ENCODE data around the gene OR1J4.
"Not testable (repeated sequence)": the region's sequence is repeated elsewhere in the genome, so short reads cannot be mapped to it uniquely, and the experiment has no call there.

The OR1J4 gene

DNA sequence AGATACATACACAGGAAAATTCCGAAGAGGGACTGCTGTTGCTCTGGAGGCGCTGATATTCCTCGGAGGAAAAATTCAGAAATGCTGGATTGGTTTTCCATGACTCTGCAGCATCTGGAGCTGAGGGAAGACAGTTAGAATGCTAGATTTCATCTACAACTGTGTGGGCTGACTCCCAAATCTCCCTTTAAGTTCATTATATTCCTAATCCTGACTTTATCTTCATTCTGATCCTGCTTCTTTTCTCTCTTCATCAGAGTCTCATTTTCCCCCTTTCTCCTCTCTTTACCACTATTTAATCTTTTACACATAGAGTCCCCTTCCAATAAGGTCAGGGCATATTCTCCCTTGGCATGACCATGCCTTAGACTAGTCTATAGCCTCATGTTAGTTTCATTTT lies 8.3 kb downstream of the OR1J4 start, which contains the start of gene OR1N1:
TSS of gene OR1N1 (minus strand) at position 101 of the 400 bp plus-strand sequence. CDS start at position 101, 0 bp downstream.
- H3K4me3 ChIP-seq (ENCODE audit: low read depth, low read length): no peak within 1 kb of the TSS
- in situ Hi-C loops (cut with HindIII; ENCODE audit: low sequenced_read_pairs): no loop called here

DNA sequence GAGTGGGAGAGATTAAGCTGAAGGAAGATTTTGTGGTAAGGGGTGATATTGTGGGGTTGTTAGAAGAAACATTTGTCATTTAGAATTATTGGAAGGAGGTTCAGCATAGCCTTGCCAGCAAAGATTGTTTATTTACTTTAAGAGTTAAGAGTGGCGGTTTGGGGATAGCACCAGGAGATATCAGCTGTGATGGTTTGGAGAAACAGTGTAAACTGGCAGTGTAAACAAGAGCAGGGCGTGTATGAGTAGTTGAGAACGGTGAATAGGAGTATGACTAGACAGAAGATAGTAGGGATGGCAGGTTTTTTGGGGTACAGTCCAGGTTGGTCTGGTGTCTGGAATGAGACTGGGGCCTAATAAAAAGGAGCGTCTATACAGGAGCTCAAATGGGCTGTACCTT lies 12.2 kb downstream of the OR1J4 start:
- H3K4me3 ChIP-seq (ENCODE audit: low read depth, low read length); in situ Hi-C loops (cut with HindIII; ENCODE audit: low sequenced_read_pairs); DNase-seq (ENCODE audit: low read depth): not testable (repeated sequence)

More for the DNA sequence above, 8.3 kb downstream of the OR1J4 start, which contains the start of gene OR1N1:
- TF ChIP-seq, protein P1, sequence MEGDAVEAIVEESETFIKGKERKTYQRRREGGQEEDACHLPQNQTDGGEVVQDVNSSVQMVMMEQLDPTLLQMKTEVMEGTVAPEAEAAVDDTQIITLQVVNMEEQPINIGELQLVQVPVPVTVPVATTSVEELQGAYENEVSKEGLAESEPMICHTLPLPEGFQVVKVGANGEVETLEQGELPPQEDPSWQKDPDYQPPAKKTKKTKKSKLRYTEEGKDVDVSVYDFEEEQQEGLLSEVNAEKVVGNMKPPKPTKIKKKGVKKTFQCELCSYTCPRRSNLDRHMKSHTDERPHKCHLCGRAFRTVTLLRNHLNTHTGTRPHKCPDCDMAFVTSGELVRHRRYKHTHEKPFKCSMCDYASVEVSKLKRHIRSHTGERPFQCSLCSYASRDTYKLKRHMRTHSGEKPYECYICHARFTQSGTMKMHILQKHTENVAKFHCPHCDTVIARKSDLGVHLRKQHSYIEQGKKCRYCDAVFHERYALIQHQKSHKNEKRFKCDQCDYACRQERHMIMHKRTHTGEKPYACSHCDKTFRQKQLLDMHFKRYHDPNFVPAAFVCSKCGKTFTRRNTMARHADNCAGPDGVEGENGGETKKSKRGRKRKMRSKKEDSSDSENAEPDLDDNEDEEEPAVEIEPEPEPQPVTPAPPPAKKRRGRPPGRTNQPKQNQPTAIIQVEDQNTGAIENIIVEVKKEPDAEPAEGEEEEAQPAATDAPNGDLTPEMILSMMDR (IDR thresholded peaks at IDR 0.05; ENCODE audit: low read depth, low read length, missing control alignments): no peak
- no peak for DNase-seq (ENCODE audit: low read depth)

DNA sequence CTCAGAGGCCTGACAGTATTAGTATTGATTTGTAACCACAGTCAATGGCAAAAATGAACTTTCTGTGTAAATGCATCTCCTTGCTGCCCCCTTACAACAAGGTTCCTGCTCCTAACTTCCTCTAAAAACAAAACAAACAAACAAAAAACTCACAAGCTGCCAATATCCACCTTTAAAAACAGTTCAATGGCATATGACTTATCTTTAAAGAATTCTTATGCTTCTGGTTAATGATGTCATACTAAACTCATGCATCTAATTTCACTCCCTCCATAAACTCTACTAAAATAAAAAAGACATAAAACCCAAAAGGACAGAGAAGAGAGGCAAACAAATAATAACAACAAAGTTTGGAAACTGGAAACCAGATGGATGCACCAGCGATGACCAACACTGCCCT lies 17.2 kb downstream of the OR1J4 start:
- in situ Hi-C loops (cut with HindIII; ENCODE audit: low sequenced_read_pairs): no loop called here
- TF ChIP-seq, protein P1 (IDR thresholded peaks at IDR 0.05; ENCODE audit: low read depth, low read length, missing control alignments): no peak
- no peak overlapping the region for H3K4me3 ChIP-seq (ENCODE audit: low read depth, low read length)
- no peak for DNase-seq (ENCODE audit: low read depth)

DNA sequence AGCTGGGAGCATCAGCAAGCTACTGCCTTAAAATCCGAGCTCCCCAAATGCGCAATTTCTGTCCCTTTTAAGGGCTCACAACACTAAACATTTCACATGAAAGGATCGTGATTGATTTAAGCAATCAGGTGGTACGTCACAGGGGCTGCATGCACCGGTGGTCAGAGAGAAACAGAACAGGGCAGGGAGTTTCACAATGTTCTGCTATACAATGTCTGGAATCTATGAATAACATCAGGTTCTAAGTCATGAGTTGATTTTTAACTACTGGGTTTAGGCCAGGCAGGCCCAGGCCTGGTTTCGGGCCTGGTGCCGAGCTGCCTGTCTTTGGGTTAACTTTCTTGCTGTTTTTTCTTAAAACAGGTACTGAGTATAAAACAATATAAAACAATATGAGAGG lies 18.1 kb downstream of the OR1J4 start:
- DNase-seq (ENCODE audit: low read depth); in situ Hi-C loops (cut with HindIII; ENCODE audit: low sequenced_read_pairs); H3K4me3 ChIP-seq (ENCODE audit: low read depth, low read length): not testable (repeated sequence)

DNA sequence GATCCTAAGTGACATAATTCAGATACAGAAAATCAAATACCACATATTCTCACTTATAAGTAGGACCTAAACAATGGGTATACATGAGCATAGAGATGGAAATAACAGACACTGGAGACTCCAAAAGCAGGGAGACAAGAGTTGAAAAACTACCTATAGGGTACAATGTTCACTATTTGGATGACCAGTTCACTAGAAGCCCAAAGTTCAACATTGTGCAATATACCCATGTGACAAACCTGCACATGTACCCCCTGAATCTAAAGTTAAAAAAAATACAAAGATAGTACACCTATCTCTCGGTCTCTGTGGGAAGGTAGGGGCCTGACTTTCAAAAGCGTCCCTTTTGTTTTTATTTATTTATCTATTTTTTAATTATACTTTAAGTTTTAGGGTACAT lies 19.8 kb downstream of the OR1J4 start:
- no peak for DNase-seq (ENCODE audit: low read depth)
- TF ChIP-seq, protein P1 (IDR thresholded peaks at IDR 0.05; ENCODE audit: low read depth, low read length, missing control alignments): no peak
- in situ Hi-C loops (cut with HindIII; ENCODE audit: low sequenced_read_pairs): no loop called here

DNA sequence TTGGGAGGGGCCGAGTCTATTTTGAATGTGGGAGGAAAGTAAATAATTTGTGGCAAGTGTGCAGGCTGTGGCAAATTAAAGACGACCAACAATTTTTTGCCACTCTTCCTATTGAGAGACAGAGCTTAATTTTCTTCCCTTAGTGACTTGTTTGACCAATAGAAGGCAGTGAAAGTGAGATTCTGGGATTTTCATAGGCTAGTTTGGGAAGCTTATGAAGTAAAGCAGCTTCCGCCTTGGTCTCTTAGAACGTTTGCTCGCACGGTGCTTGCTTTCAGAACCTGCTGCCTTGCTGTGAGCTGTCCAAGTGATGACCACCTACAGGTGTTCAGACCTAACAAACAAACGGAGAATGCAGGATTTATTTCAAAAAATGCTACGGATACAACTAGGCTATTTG lies 27.3 kb downstream of the OR1J4 start:
- in situ Hi-C loops (cut with HindIII; ENCODE audit: low sequenced_read_pairs): no loop called here
- DNase-seq (ENCODE audit: low read depth): no peak
- TF ChIP-seq, protein P1 (IDR thresholded peaks at IDR 0.05; ENCODE audit: low read depth, low read length, missing control alignments): no peak
- H3K4me3 ChIP-seq (ENCODE audit: low read depth, low read length): no peak overlapping the region

More for the DNA sequence above, 19.8 kb downstream of the OR1J4 start:
- no peak overlapping the region for H3K4me3 ChIP-seq (ENCODE audit: low read depth, low read length)

DNA sequence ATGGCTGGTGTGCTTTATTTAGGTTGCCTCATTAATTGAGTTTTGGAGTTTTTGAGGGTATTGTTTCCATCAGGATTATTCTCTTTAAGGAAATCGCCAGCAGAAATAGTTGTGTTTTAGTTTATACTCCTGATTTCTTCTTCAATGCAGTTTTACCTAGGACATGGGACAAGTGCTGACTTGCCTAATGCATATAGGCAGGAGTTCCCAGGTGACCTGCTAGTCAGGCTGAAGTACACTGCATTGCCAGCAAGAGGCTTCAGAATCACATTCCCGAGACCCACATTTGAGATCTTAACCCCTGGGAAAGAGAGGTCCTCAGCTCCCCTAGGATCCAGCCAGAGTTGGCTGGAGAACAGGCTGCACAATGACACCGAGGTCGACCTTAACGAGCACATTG lies 32.4 kb downstream of the OR1J4 start:
- in situ Hi-C loops (cut with HindIII; ENCODE audit: low sequenced_read_pairs): no loop called here
- no peak overlapping the region for H3K4me3 ChIP-seq (ENCODE audit: low read depth, low read length)
- TF ChIP-seq, protein P1 (IDR thresholded peaks at IDR 0.05; ENCODE audit: low read depth, low read length, missing control alignments): no peak
- DNase-seq (ENCODE audit: low read depth): no peak

DNA sequence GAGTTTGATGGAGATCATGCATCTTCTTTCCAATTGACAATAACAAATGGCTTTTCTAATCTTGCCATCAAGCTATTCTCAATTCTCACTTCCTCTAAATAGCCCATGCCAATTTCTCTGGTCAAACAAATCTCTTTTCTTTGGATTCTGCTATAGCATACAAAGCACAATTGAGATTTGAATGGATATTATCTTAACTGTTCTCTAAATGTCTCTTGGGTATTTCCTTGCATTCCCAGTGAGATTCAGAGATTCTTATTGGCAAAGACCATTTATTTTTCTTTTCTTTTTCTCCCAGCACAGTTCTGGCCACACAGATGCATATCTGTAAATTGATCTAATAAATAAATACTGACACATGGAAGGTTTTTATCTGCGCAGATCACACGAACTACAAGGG lies 33.9 kb downstream of the OR1J4 start, which contains the start of gene OR1N2:
TSS of gene OR1N2 (plus strand) at position 301 of the 400 bp plus-strand sequence. CDS start 100 bp downstream, outside the sequence.
- DNase-seq (ENCODE audit: low read depth): no peak
- in situ Hi-C loops (cut with HindIII; ENCODE audit: low sequenced_read_pairs): no loop called here
- no peak within 1 kb of the TSS for H3K4me3 ChIP-seq (ENCODE audit: low read depth, low read length)
- TF ChIP-seq, protein P1 (IDR thresholded peaks at IDR 0.05; ENCODE audit: low read depth, low read length, missing control alignments): no peak
